Glomerular visceral epithelial cell (primary cell): ENCODE data around the gene B2M.
"Not testable (repeated sequence)": the region's sequence is repeated elsewhere in the genome, so short reads cannot be mapped to it uniquely, and the experiment has no call there.

Experiments used
- DNase-seq: peaks from one replicate; pipeline ENCODE4 v3.0.0-alpha.2; 2016; ENCODE audit errors: extremely low spot score

B2M gene

DNA sequence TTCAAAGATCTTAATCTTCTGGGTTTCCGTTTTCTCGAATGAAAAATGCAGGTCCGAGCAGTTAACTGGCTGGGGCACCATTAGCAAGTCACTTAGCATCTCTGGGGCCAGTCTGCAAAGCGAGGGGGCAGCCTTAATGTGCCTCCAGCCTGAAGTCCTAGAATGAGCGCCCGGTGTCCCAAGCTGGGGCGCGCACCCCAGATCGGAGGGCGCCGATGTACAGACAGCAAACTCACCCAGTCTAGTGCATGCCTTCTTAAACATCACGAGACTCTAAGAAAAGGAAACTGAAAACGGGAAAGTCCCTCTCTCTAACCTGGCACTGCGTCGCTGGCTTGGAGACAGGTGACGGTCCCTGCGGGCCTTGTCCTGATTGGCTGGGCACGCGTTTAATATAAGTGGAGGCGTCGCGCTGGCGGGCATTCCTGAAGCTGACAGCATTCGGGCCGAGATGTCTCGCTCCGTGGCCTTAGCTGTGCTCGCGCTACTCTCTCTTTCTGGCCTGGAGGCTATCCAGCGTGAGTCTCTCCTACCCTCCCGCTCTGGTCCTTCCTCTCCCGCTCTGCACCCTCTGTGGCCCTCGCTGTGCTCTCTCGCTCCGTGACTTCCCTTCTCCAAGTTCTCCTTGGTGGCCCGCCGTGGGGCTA, at the start of gene B2M, which contains the start of gene PATL2:
Gene B2M (plus strand): TSS at position 422 of the 647 bp plus-strand sequence. CDS start 30 bp downstream, at position 452.
Gene PATL2 (minus strand): TSS at position 228 of the 647 bp plus-strand sequence. CDS start 34,833 bp downstream, outside the sequence.
- DNase-seq = peak; percentile 97

DNA sequence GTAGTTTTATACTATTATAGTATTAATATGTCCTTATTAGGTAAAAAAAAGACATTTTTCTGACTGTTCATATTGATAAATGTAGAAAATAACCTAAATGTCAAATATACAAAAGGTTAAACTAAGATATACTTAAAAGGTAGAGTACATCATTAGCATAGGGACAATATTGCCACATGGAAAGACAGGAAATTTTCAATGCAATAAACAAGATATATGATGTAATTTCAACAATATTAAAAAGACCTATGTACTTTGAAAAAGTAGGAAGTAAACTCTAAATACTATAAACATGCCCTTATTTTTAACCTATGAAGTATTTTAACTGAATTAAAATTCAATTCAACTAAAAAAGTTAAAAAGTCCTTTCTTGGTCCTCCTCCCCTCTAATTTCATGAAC, 49.7 kb upstream of the B2M start:
- DNase-seq = no peak

DNA sequence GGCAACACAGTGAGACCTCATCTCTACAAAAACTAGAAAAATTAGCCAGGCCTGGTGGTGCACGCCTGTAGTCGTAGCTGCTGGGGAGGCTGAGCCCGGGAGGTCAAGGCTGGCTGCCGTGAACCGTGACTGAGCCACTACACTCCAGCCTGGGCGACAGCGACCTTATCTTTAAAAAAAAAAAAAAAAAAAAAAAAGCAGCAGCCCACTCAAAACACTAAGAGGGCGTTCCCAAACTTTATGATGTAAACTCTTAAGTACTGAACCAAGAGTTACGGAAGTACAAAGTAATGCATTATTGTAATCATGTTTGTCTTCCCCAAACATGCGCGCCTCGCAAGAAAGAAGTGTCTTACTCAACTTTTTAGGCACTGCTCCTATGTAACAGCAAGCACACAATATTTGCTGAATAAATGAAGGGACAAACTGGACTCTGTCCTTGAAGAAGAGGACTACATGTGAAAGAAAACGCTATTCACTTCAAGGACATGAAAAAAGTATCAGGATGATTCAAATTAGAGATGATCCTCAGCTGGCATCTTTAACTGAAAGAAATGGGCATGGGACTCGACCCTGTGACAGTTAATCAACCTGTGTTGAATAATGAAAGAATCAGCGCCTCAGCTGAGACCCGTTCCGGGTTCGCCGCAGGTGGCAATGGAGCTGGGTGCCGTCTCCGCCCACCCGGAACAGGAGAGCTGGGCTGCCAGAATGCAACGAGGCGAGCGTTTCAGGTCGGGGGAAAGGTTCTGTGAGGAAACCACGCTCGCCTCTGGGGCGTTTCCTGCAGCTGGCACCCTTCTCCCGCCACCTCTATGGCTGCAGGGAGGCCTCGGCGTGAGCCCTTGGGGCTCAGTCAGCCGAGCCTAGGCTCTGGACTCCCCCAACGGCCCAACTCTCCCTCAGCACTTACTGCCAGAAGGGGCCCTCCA, 48.6 kb upstream of the B2M start:
- peak; percentile 77 for DNase-seq

DNA sequence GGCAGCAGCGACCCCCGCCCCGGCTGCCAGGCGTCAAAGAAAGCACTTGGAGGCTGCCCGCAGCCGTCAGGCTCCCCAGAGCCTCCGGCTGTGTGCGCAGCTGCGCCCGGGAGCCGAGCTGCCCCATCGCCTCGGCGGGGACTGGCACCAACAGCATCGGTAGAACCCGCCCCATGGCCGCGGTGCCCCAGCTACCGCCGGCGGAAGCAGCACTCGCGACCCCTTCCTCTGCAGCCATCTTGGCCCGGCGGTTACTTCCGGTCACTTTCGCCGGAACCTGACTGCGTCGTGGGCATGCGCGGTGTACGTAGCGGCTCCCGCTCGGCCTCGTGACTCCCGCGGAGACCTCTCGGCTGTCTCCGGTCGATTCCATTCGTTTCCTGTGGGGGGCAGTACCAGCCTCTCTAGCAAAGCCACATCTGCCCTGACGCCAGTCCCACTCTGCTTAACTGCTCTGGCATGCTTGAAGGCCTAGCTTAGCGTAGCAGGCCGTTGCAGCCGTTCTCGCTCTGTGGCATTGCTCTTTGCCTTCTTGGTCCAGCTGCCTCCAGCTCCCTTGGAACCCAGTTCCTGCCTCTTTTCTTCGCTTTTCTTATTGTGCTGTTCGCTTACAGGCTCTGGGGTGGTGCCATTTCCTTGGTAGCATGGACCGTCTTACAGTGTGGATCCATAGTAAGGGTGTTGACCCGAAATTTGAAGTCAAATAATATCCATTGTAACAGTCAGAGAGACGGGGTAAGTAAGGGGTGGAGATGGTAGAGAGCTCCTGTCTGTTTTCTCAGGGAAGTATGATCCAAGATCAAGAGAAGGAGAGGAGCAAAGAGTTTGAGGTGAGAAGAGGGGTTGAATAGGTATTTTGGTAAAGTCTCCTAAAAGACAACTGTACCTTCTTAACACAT, 47.7 kb upstream of the B2M start, which contains the start of gene SPG11:
Gene SPG11 (minus strand): TSS at position 253 of the 899 bp plus-strand sequence. CDS start 15 bp downstream, at position 238.
- DNase-seq = peak; percentile 99

DNA sequence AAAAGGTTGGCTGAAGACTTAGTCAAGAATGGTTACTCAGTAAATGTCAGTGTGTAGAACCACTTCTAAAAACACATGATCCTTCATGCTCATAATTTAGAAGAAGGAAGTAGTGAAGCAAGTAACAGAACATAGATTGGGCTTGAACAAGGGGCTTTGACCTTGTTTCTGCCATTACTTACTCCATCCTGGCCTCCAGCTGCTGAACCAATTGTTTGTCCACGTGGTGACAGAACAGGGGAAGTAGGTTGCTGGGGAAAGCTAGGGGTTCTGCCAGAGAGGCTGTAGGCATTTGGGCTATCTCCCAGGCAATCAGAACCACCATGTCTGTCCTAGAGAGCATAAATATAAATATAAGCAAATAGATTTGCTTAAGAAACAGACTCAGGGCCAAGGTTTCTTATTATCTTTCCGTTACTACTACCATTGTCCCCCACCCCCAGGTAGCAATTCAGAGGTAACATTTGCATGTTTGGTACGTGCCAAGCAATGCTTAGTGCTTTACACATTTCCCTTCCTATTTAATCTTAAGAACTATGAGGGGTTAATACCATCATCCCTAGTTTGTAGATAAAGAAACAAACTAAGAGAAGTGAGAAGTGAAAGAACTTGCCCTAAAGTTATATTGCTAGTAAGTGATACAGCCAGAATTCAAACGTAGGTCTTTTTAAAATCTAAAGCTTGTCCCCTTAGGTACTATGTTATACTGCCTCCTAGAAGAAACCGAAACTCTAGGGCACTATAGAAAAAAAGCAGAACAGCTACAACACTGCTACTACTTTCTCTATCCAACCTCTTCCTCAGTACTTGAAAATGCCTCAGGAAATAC, 44.9 kb upstream of the B2M start:
- no peak for DNase-seq

DNA sequence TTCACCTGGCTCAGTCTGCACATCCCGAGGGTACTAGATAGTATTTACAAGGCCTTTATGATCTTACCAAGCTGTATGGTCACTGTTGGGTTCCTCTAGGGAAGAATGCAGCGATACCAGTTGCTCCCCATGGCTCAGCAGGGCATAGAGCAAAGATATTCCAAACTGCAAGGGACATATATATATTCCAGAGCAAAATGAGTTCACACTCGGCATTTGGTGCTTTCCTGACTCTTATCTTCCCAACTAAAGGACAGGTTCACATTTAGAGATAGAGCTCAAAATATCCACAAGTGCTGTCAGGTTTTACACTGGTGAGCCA, 44.3 kb upstream of the B2M start:
- no peak for DNase-seq

DNA sequence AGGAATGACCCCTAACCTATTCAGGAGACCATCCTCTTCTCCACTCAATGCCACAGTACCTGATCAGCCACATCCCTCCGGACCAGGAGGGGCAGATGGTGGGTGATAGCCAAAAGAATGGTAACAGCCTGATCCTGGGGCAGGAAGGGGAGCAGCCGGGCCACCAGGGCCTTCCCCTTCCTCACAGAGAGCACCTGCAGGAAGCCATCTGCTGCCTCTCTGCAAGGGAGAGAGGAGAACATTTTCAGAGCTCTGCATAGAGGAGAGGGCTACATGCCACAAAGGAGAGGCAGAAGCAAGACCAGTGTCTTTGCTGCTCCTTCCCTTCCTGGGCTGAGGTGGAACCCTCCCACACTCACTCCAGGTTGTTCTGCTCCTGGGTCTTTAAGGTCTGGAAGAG, 42.4 kb upstream of the B2M start:
- DNase-seq = no peak

DNA sequence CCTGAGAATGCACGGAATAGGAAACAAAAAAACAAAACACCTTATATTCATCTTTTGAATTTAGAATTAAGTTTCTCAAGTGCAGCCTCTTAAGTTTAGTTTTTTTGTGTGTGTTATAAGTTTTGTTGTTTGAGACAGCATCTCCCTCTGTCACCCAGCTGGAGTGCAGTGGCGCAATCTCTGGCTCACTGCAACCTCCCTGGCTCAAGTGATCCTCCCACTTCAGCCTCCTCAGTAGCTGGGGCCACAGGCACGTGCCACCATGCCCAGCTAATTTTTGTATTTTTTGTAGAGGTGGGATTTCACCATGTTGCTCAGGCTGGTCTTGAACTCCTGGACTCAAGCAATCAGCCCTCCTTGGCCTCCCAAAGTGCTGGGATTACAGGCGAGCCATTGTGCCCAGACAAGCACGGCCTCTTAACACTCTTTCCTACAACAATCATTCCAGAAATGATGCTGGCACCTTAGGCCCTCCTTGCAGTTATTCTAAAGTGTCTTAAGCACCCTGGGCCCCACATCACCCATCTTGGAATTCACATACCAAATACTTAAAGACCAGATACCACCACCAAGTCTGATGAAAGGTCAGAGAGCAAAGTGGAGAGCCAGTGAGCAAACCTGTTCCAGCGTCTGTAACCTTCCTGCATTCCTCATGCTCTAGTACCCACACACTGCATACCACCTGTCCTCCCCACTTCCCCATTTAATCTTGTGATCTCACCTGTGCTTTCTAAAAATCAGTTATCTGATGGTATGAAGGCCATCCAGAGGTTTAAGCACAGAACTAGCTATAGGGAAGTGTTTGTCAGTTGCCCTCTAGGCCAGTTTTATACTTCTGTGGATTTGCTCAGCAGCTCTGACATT, 41.0 kb upstream of the B2M start:
- DNase-seq = no peak

DNA sequence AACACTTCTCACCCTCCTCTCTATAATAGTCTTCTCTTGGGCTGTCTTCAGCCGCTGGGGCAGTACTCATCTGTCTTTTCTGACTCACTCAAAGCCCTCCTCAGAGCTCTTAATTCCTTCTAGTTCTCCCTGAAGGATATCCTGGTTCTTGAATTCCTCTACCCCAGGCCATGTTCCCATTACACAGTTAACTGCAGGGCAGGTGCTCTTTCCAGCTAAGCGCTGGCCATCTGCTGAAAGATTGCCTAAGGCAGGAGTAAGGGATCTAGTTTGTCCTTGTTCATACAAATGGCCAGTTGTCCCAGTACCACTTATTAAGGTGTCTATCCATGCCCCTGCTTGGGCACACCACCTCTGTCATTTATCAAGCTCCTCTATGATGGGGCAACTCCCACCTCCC, 37.7 kb upstream of the B2M start:
- DNase-seq = no peak

DNA sequence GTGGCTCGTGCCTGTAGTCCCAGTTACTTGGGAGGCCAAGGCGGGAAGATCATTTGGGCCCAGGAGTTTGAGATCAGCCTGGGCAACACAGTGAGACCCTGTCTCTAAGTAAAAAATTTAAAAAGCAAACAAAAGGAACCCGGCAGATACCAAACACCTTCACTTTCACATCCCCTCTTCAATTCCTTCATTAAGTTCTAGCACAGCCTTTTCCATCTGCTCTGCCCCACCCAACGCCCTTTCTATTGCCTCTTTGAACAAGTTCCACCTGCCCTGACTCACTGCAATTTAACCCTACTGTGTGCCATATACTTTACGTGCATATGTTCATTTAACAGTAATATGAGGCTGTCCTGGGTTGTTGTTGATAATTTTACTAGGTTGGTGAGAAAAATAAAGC, 35.4 kb upstream of the B2M start:
- DNase-seq = no peak

DNA sequence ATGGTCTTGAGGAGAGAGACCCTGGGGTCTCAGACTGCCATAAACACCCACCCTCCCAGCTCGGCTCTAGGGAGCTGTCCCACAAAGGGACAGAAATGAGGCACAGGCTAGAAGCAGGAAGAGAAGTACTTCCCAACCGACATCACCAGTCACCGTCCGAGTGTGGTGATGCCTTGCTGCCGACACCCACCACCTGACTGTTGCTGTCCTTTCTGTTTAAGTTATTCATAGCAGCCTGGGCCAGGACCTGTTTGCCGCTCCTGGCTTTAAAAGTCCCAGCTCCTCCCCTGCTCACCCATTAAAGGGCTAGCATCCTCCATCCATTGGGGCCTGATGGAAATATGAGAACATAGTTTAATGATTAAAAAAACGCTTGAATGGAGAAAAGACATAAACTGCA, 34.6 kb upstream of the B2M start:
- no peak for DNase-seq

DNA sequence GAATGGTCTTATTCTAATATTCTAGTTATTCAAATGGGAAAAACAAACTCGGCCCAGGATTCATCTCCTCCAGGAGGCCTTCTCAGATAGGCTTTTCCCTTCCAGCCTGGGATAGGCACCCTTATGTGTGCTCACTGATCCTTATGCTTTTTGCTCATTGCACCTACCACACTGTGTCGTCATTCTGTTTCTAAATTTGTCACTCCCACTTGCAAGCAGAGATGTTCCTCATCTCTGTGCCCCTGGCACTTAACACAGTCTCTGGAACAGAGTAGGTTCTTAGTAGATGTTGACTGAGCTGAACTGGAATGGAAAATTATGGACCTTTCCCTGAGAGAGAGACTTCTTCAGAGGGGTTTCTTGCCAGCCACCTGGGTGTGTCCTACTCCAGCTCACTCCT, 29.1 kb upstream of the B2M start:
- no peak for DNase-seq

DNA sequence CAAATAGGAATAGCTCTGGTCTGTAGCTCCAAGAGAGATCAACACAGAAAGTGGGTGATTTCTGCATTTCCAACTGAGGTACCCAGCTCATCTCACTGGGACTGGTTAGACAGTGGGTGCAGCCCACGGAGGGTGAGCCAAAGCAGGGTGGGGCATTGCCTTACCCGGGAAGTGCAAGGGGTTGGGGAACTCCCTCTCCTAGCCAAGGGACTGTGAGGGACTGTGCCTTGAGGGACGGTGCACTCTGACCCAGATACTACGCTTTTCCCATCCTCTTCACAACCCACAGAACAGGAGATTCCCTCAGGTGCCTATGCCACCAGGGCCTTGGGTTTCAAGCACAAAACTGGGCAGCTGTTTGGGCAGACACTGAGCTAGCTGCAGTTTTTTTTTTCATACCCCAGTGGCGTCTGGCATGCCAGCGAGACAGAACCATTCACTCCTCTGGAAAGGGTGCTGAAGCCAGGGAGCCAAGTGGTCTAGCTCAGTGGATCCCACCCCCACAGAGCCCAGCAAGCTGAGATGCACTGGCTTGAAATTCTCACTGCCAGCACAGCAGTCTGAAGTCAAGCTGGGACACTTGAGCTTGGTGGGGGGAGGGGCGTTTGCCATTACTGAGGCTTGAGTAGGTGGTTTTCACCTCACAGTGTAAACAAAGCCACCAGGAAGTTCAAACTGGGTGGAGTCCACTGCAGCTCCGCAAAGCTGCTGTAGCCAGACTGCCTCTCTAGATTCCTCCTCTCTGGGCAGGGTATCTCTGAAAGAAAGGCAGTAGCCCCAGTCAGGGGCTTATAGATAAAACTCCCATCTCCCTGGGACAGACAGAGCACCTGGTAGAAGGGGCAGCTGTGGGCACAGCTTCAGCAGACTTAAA, 28.3 kb upstream of the B2M start:
- peak; percentile 51 for DNase-seq

DNA sequence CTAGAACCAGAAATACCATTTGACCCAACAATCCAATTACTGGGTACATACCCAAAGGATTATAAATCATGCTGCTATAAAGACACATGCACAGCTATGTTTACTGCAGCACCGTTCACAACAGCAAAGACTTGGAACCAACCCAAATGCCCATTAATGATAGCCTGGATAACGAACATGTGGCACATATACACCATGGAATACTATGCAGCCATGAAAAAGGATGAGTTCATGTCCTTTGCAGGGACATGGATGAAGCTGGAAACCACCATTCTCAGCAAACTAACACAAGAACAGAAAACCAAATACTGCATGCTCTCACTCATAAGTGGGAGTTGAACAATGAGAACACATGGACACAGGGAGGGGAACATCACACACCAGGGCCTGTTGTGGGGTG, 22.0 kb upstream of the B2M start:
- not testable (repeated sequence) for DNase-seq

DNA sequence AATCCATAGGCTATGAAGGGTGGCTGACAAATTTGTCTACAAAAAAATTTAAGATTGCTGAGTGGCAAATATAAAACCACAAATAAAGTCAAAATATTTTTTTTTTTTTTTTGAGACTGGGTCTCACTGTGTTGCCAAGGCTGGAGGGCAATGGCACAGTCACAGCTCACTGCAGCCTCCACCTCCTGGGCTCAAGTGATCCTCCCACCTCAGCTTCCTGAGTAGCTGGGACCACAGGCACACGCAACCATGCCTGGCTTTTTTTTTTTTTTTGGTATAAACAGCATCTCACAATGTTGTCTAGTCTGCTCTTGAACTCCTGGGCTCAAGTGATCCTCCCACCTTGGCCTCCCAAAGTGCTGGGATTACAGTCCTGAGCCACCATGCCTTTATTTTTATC, 21.1 kb upstream of the B2M start:
- DNase-seq = not testable (repeated sequence)

DNA sequence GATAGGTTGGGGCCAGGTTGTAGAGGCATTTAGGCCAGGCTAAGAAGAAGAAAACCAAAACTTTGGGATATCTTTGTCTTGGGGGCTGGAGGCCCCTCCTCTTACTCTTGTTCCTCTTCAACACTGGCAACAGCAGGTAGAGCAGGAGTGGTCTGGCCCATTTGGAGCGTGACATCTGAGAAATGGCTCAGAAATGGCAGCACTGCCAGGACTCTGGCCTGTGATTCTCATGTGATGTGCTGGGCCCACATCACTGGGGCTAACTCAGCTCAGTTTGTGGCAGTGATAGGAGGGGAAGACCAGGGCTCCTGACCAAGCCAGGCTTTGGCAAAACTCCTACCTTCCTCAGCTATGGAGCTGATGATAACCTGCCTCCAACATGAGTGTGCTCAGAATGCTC, 18.7 kb upstream of the B2M start:
- DNase-seq = no peak

DNA sequence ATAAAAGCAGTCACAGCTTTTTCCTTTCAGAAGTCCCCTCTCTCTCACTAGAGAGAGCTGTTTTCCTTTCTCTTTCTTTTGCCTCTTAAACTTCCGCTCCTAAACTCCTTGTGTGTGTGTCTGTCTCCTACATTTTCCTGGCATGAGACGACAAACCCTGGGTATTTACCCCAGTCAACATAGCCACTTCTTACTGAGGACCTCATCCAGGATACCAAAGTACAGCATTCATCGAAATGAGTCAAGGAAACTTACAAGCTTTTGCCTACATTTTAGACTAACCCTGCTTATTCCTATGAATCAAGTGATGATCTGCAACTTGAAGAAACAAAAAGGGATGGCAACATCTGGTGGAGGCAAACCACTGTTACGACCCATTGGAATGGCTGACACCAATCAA, 16.9 kb upstream of the B2M start:
- no peak for DNase-seq

DNA sequence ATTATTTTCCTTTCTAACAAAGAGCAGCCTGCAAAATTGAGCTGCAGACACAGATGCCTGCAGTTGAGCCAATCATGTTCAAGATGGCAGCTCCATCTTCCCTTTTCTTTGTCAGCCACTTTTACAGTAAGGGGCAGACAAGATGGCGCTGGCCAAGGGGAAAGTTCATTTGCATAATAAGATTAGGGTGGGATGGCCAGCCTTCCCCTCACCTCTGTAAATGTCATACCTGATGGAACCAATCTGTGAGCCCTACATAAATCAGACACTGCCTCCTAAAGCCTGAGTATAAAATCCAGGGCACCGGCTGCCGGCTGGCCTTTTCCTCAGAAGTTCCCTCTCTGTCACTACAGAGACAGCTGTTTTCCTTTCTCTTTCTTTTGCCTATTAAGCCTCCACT, 16.0 kb upstream of the B2M start:
- no peak for DNase-seq

DNA sequence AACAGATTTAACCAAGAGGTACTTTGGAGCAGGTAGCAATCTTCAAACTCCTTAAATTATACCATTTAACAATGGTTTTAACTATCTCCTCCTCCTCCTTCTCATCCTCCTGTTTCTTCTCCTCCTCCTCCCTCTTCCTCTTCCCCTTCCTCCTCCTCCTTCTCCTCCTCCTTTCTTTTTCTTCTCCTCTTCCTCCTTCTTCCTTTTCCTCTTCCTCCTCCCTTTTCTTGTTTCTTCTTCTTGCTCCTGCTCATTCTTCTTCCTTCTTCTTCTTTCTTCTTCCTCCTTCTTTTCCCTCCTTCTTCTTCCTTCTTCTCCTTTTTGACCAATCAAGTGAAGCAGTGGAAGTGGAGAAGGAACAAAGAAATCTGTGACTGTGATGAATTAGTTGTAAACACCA, 14.3 kb upstream of the B2M start:
- no peak for DNase-seq
